HG02981 (cell line): Measurements from ENCODE around the gene LRIT1.

Experiments used
- ATAC-seq: cut with Tn5 transposase; IDR thresholded peaks from one replicate; pipeline ENCODE4 v1.9.1; 2021; ENCODE audit warnings: mild to moderate bottlenecking, moderate library complexity; ENCODE audit not compliant: unreplicated experiment

Gene LRIT1

GRCh38 chr10:84194424-84195043 is 46.8 kb downstream of the LRIT1 start, which contains the start of gene CDHR1:
TSS of gene CDHR1 (plus strand) at chr10:84194537. CDS start at chr10:84194761, 224 bp downstream.
- peak; percentile 75 for ATAC-seq

DNA sequence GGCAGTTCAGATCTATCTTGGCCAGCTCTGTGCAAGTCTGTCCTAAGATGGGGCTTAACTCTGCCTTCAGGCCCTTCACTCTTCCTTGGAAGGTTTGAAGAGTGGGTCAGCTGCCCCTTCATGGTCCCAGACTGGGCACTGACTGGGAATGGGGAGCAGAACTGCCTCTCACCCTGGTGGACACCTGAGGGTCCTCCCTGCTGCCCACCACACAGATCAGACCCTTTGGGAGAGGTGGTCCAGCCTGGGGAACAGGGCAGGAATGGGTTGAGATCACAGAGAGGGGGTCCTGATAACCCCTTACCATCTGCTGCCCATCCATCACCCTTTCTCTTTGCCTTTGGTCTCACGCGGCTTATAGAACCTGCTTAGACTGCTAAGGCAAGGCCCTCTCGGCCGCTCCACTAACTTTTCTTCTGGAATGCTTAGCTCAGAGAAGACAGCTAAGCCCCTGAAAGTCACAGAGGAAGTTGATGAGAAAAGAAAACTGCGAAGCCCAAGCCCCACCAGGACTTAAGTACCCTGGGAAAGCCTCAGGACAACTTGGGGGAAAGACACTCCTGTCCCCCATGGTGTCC is 47.4 kb downstream of the LRIT1 start:
- no peak for ATAC-seq

DNA sequence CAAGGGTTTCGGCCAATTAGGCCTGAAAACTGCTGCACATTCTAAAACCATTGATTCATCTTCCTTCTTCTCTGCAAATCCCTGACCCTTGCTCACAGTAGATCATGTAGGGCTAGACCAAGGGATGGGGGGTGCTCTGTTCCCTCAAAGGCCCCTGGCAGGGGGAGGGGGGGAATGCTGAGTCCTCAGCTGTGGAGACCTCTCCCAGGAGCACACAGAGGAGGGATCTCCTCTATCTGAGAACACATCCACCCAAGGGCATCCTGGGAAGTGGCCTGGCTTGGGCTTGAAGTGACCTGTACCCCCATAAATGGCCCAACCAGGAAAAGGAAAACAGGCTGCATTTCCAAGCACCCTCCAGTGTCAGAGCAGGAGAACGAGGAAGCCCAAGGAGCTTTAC is 48.0 kb downstream of the LRIT1 start:
- ATAC-seq: no peak

DNA sequence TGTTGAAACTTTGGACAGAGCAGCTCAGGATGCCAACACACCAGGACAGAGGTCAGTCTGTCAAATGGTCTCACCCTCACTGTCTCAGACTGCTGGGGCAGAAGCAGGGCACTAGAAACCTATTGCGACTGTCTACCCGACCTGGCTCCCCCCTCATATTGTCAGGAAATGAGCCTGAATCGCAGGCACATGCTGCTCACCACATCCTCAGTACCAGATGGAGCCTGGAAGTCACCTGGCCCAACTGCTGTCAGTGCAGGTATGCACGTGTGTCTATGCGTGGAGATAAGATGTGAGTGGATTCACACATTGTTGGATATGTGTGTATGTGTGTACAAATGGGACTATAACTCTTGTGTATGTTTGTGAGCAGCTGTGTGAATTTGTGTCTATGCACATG is 50.2 kb downstream of the LRIT1 start:
- ATAC-seq: no peak

GRCh38 chr10:84190621-84191020 is 50.7 kb downstream of the LRIT1 start:
- ATAC-seq: no peak

DNA sequence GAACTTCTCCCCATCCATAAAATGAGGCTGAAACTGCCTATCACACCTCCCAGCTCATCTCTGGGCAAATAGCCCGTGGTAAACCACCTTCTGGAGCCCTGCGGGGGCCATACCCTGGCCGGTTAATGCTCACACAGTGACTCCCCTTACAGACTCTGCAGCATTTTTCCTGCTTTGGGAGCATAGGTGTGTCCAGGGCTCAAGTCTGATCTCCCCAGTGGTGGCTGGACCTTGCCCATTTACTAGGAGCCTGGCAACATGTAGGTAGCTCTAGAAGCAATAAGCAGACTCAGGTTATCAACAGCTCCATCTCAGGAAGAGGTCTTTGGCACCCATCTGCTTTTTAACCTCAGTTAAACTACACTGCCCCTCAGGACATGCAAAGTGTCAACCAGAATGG is 52.5 kb downstream of the LRIT1 start:
- no peak for ATAC-seq

DNA sequence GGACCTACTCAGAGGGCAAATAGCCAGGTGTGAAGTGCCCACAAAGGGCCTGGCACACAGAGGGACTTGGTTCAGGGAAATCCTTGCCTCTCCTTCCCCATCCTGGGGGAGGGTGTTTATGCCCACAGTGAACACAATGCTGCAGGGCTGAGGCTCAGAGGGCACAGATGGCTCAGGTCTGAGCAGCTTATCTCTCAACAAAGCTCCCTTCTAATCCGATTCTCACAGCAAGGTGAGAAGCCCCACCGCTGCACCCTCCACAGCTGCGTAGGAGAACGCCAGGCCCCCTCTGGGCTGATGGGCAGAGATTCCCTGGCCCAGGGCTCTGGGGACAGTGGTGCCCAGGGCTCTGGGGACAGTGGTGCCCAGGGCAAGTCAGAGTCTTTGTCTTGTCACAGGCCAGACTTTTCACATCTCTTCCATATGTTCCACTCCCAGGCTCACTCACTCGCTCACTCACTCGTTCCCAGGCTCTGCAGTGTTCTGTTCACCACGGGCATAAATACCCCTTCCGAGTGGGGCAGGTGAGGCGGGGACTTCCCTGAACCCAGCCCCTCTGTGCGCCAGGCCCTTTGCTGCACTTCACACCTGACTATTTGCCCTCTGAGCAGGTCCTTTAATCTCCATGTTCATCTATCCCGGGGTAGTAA is 55.7 kb downstream of the LRIT1 start:
- no peak for ATAC-seq

- no peak for ATAC-seq
Measured at GRCh38 chr10:84184517-84184916, 56.8 kb downstream of the LRIT1 start.

GRCh38 chr10:84181631-84182030 is 59.7 kb downstream of the LRIT1 start:
- no peak for ATAC-seq
